BJ (cell line): ENCODE measurements around the gene FFAR3. TPM values are rescaled to one million over a fixed set of nuclear protein-coding genes. Genes with fewer than 3 reads are reported as not detected.

Source experiments
- CTCF ChIA-PET: fragments of 350-600 bp; formaldehyde crosslinking; extraction: SDS; loops from one replicate; lab custom pipeline; 2021; ENCODE audit warnings: antibody characterized with exemption, inconsistent platforms; lab: Yijun Ruan, JAX
- POLR2A ChIA-PET: fragments of 300-600 bp; sonication (Branson Sonifier 250); formaldehyde crosslinking; extraction: SDS; loops from one replicate; lab custom pipeline; 2021; ENCODE audit warnings: antibody characterized with exemption; lab: Charles Lee
- DNase-seq: peaks from one replicate; pipeline ENCODE4 v3.0.0-alpha.2; 2011; ENCODE audit warnings: low read depth
- H3K27me3 ChIP-seq: 2 replicates; pipeline ENCODE4 v1.6.0; 2011; ENCODE audit warnings: low read length; ENCODE audit not compliant: control insufficient read depth, insufficient read depth
- H3K36me3 ChIP-seq: 2 replicates; pipeline ENCODE4 v1.5.1; 2011; ENCODE audit warnings: low read length; ENCODE audit not compliant: control insufficient read depth, insufficient read depth
- H3K4me3 ChIP-seq: 2 replicates; pipeline ENCODE4 v1.5.1; 2011; ENCODE audit warnings: low read depth, mild to moderate bottlenecking, control low read depth, low read length
- polyA plus RNA-seq: library from polyadenylated mRNA; depleted of rRNA; stranded (reverse); fragments of >200 nt; gene quantifications from 2 replicates; pipeline ENCODE4 v1.2.3, GENCODE V29; 2011
- TF ChIP-seq, protein P1 (sequence below): IDR thresholded peaks from 2 replicates; pipeline ENCODE4 v1.5.1; 2011; ENCODE audit warnings: low read depth, mild to moderate bottlenecking, control low read depth, inconsistent platforms, low read length, moderate library complexity; ENCODE audit not compliant: insufficient read depth

FFAR3 gene
- polyA plus RNA-seq, 1 experiment, result not detected

DNA sequence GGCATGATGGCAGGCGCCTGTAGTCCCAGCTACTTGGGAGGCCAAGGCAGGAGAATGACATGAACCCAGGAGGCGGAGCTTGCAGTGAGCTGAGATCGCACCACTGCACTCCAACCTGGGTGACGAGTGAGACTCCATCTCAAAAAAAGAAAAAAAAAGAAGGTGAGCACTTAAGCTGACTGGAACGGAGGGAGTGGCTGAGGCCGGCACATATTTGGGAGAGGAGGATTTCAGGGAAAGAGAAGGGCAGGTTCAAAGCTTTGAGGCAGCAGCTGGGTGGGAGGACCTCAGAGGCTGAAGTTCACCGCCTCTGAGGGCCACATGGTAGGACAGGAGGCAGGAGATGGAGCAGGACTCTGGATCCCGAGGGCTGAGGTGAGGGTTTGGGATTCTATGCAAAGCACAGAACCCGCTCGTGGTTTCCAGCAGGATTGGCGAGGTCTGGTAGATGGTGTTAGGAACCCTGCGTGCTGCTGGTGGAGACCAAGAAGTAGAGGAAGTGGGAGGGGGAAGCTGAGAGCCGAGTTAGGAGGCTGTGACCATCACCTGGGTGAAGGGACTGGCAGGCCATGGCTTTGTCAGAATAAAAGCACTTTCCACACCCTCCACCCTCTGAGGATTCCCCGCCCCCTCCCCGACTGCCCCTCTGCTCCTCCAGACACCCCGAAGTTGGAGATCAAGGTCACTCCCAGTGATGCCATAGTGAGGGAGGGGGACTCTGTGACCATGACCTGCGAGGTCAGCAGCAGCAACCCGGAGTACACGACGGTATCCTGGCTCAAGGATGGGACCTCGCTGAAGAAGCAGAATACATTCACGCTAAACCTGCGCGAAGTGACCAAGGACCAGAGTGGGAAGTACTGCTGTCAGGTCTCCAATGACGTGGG lies 20.9 kb upstream of the FFAR3 start:
- DNase-seq, result no peak
- Histone ChIP-seq H3K36me3 (no peaks in the 10 kb centered on the region), H3K4me3 (no peak overlapping the region), H3K27me3 (peaks cover 2% of the 10 kb centered on the region; the same call in 1 of the 2 replicates)
- CTCF ChIA-PET, result interaction anchor here (1.6 kb wide), 1 partner anchor 16 kb away, joined by 3 read pairs; no protein-coding TSS in a partner anchor
- POLR2A ChIA-PET, result no interaction called here
- TF ChIP-seq, protein P1, sequence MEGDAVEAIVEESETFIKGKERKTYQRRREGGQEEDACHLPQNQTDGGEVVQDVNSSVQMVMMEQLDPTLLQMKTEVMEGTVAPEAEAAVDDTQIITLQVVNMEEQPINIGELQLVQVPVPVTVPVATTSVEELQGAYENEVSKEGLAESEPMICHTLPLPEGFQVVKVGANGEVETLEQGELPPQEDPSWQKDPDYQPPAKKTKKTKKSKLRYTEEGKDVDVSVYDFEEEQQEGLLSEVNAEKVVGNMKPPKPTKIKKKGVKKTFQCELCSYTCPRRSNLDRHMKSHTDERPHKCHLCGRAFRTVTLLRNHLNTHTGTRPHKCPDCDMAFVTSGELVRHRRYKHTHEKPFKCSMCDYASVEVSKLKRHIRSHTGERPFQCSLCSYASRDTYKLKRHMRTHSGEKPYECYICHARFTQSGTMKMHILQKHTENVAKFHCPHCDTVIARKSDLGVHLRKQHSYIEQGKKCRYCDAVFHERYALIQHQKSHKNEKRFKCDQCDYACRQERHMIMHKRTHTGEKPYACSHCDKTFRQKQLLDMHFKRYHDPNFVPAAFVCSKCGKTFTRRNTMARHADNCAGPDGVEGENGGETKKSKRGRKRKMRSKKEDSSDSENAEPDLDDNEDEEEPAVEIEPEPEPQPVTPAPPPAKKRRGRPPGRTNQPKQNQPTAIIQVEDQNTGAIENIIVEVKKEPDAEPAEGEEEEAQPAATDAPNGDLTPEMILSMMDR, result no peak

DNA sequence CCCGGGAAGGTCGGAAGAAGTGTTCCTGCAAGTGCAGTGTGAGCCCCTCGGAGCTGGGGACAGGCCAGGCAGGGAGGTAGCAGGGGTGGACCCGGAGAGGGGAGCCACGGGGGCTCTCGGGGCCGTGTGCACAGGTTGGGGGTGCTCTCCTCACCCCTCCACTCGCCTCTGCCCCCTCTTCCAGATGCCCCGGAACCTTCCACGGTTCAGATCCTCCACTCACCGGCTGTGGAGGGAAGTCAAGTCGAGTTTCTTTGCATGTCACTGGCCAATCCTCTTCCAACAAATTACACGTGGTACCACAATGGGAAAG lies 20.3 kb upstream of the FFAR3 start:
- CTCF ChIA-PET, result interaction anchor here (1.6 kb wide), 1 partner anchor 15 kb away, joined by 3 read pairs; no protein-coding TSS in a partner anchor
- Histone ChIP-seq H3K27me3 (peaks cover 2% of the 10 kb centered on the region; the same call in 1 of the 2 replicates), H3K4me3 (no peak overlapping the region), H3K36me3 (no peaks in the 10 kb centered on the region)
- POLR2A ChIA-PET, result no interaction called here
- no peak for DNase-seq
- TF ChIP-seq, protein P1, result no peak

DNA sequence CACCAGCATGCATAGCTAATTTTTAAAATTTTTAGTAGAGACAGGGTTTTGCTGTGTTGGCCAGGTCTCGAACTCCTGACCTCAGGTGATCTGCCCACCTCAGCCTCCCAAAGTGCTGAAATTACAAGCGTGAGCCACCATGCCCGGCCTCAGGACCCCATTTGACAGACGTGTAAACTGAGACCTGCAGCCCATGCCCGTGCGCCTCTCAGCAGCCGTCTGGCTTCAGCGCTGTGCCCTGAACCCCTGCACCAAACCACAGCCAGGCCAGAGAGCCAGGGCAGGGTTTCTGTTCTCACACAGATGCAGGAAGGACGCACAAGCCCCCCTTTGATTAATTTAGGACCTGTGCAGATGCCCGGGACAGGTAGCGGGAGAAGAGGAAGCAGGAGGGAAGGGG lies 17.8 kb upstream of the FFAR3 start:
- DNase-seq, result no peak
- H3K36me3 ChIP-seq, result no peaks in the 10 kb centered on the region
- peaks cover 2% of the 10 kb centered on the region; the same call in 1 of the 2 replicates for H3K27me3 ChIP-seq
- CTCF ChIA-PET, result no interaction called here
- POLR2A ChIA-PET, result no interaction called here
- TF ChIP-seq, protein P1, result no peak
- no peak overlapping the region for H3K4me3 ChIP-seq

DNA sequence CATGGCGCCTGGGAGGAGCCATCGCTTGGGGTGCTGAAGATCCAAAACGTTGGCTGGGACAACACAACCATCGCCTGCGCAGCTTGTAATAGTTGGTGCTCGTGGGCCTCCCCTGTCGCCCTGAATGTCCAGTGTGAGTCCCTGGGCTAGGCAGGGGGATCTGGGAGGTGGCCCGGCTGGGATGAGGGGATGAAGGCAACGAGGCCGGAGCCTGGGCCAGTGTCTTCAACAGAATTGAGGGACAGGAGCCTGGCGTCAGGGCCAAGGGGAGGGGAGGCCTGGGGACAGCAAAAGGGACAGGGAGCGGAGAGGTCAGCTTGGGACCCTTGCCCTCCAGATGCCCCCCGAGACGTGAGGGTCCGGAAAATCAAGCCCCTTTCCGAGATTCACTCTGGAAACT lies 17.3 kb upstream of the FFAR3 start:
- TF ChIP-seq, protein P1, result no peak
- Histone ChIP-seq H3K4me3 (no peak overlapping the region), H3K27me3 (peaks cover 2% of the 10 kb centered on the region; the same call in 1 of the 2 replicates), H3K36me3 (no peaks in the 10 kb centered on the region)
- CTCF ChIA-PET, result no interaction called here
- no peak for DNase-seq
- POLR2A ChIA-PET, result no interaction called here

DNA sequence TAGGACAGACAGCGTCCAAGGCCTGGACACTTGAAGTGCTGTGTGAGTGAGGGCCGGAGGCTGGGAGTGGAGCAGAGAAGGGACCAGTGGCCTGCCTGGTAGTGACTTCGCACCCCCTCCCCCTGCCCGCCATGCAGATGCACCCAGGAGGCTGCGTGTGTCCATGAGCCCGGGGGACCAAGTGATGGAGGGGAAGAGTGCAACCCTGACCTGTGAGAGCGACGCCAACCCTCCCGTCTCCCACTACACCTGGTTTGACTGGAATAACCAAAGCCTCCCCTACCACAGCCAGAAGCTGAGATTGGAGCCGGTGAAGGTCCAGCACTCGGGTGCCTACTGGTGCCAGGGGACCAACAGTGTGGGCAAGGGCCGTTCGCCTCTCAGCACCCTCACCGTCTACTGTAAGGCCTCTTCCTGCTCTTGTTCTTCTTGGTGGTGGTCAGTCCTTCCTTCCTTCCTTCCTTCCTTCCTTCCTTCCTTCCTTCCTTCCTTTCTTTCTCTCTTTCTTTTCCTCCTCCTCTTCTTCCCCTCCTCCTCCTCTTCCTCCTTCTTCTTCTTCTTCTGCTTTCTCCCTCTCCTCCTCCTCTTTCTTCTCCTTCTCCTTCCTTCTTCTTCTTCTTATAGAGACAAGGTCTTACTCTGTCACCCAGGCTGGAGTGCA lies 16.6 kb upstream of the FFAR3 start:
- POLR2A ChIA-PET, result no interaction called here
- H3K4me3 ChIP-seq, result no peak overlapping the region
- no peaks in the 10 kb centered on the region for H3K36me3 ChIP-seq
- CTCF ChIA-PET, result interaction anchor here (0.8 kb wide), 1 partner anchor 154 kb away, joined by 5 read pairs; no protein-coding TSS in a partner anchor
- peaks cover 2% of the 10 kb centered on the region; the same call in 1 of the 2 replicates for H3K27me3 ChIP-seq
- TF ChIP-seq, protein P1, result no peak
- no peak for DNase-seq
